Suppressor macrophage treated with lipopolysaccharide for 4 hours (primary cell): ENCODE results near the gene MUC5B.

Source experiments
- DNase-seq: peaks from one replicate; pipeline ENCODE4 v3.0.0-alpha.2; 2020

MUC5B gene

GRCh38 chr11:1302041-1302460 lies 79.2 kb downstream of the MUC5B start:
- DNase-seq = no peak

DNA sequence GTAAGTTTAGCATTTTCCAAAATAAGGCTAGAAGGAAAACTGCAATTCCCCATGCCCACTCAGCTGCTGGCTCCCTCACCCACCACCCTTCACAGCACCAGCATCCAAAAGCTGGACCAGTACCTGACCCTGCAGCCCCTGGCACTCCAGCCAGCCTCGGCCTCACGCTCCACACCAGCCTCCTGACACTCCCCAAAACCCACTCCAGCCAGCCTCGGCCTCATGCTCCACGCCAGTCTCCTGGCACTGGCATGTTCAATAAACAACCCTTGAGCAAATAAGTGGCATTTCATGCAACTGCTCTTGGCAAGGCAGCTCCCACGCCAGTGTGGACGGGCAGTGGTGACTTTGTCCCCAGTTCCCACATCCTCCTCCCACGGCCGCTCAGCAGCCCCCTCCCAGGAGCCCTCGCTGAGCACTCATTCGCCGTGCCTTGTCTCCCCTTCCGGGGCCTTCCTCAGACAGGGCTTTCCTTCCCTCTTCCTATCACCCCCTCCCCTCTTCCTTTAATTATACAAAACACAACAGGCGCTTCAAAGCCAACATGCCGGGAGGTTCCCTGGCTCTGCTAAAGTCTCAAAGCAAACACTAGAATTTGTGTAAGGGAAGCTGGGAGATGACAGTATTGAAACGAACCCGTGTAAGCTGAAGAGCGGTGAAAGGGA lies 79.7 kb downstream of the MUC5B start:
- DNase-seq = no peak

DNA sequence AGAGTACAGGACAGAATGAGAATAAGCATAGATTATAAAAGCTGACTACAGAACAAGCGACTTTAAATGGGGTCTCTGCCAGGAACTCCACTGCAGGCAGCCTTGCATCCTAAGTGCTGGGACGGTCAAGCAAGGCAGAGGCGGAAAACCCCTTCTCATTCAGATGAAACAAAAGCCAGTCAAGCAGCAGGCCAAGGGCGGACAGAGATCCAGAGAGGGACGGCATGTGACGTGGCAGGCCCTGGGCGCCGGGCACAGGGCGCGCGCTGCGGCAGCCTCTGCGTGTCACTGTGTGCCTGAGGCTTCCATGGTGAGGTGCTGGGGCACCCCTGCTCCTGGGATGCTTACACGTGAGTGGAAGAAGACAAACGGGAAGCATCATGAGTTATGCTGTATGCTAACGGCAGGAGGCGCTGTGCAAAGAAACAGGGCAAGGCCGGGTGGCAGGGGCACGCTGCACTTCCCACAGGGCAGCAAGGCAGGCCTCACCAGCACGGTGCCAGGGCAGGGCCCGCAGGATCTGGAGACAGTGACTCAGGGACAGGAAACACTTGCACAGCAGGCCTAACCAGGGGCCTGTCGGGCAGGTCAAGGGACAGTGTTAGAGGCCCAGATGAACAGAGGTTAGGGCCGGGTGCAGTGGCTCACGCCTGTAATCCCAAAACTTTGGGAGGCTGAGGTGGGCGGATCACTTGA lies 80.4 kb downstream of the MUC5B start:
- DNase-seq = peak; percentile 34

DNA sequence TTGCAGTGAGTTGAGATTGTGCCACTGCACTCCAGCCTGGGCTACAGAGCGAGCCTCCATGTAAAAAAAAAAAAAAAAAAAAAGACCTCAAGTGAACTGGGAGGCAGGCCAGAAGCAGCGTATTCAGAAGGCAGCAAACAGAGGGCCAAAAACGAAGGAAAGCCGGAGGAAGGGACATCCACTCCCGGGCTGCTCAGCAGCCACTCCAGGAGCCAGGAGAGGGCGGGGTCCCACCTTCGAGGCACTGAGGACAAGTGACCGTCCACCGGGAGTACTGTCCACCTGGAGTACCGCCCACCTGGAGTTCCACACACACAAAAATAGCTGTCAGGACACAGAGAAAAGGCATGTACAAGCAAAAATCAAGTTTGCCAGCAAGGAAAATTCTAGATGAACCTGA lies 81.1 kb downstream of the MUC5B start:
- no peak for DNase-seq

DNA sequence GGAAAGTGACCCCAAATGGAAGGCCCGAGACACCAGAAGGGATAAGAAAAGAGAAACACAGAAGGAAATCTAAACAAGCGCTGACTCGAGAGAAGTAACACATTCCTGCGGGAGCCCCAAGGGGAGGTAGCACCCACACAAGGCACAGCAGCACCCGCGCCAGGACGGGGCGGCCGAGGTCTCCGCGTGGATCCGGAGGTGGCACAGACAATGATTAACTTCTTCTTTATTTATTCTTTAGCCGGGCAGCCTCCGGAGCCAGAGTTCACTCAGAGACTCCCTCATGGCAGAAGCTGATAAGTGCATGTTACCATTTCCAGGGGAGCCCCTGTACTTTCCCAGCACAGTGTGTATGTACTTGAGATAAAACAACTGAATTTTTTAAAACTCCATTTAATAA lies 81.5 kb downstream of the MUC5B start:
- no peak for DNase-seq

DNA sequence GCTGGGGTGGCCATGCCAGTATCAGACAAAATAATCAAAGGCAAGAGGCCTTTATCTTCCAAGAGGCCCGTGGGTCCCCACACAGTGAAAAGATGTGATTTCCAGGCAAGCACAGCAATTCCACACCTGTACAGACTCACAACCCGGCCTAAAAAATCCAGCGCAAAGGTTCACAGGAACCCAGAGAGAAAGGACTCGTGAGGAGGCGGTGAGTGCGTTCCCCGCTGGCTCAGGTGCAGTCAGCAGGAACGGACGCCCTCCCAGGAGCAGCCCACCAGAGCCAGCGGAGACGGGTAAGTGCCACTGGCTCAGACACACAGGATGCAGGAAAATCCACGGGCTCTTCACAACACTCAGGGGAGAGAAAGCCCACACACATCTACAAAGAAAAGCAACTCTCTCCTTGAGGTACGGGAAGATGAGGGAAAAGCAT lies 82.2 kb downstream of the MUC5B start:
- DNase-seq = no peak

GRCh38 chr11:1305501-1306056 lies 82.7 kb downstream of the MUC5B start:
- DNase-seq = no peak

DNA sequence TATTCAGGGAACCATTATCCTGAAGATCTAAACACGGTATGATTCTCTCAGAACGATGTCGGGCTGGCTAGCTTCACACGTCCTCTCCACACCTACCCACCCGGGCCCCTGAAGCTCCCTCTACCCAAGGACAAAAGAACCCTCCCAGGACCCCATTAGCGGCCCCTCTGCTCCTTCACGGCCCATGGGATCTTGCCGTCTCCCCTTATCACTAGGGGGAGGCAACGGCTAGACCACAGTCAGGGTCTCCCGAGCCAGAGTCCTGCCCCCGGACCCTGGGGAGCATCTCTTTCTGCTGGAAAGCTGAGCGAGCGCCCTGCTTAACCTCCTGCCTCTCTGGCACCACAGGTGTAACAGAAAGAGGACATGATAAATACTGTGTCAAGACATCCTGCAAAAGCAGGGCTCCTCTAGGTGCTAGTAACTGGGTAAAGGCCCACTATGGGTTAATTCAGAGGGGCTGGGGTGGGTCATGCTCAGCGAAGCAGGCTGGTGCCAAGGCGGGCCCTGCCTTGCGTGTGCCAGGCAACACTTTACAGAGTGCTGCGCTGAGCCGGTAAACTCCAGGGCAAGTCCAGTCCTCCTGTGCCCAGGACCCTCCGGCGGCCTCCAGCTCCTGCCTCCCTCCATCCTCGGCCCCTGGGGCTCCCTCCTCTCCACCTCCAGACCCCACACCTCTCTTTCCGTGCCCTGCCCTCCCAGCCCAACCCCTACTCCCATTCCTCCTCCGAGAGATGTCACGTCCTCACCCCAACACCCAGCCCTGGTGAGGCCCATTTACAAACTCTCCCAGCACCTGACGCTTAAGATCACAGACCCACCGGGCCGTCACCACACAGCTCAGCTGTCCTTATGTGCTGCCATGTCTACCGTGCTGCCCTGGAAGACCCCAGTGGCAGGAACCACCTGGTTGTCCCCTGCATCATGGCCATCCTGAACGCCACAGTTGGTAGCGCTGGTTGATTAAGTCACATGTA lies 83.6 kb downstream of the MUC5B start:
- no peak for DNase-seq

DNA sequence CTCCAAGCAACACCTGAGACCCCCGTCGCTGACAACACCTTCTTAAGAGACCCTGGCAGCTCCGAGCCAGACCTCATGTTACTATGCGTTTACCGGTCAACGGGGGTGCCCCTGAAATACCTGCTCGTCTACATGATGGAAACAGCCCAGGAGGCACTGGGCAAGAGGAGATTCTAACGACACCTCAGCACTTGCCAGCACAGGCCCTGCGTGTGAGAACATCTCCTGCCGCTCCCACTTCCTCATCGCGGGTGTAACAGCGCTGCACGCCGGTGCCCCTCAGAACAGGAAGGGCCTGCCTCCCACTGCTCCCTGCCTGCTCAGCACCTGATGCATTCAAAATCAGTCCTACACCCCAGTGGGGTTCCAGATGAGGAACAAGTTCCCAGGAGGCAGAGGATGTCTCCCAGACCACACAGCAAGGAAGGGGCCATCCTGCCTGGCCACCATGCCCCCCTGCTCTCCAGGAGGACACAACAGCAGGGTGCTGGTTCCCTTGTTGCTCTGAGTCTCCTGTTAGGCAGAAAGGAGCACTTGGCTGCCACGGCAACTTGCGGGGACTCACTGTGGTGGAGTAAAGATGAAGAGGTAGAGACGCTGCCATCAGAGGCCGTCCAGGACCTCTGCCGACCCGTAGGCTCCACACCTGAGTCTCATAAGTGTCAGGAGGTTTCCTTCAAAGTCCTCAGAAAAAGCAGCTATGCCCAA lies 84.5 kb downstream of the MUC5B start:
- peak; percentile 61 for DNase-seq

DNA sequence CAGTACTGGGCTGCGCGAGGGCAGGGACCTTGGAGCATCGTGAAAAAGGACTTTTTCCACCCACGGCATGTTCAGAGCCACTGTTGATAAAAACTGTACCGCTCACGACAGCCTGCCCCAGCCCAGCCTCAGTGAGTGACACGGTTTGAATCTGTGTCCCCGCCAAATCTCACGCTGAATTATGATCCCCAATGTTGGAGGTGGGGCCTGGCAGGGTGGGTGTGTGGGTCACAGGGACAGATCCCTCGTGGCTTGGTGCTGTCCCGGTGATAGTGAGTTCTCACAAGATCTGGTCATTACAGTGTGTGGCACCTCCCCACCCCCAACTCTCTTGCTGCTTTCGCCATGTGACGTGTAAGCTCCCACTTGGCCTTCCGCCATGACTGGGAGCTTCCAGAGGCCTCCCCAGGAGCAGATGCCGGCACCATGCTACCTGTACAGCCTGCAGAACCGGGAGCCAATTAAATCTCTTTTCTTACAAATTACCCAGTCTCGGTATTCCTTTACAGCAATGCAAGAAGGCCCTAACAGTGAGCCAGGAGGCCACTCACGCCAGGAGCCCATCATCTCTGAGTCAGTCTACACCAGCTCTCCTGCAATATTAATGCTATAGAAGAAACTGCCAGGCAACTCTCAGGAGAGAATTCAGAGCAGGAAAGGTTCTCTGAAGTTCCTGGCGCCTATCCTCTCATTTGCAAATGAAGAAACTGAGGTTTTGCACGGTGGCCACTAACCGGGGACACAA lies 85.3 kb downstream of the MUC5B start:
- DNase-seq = no peak

DNA sequence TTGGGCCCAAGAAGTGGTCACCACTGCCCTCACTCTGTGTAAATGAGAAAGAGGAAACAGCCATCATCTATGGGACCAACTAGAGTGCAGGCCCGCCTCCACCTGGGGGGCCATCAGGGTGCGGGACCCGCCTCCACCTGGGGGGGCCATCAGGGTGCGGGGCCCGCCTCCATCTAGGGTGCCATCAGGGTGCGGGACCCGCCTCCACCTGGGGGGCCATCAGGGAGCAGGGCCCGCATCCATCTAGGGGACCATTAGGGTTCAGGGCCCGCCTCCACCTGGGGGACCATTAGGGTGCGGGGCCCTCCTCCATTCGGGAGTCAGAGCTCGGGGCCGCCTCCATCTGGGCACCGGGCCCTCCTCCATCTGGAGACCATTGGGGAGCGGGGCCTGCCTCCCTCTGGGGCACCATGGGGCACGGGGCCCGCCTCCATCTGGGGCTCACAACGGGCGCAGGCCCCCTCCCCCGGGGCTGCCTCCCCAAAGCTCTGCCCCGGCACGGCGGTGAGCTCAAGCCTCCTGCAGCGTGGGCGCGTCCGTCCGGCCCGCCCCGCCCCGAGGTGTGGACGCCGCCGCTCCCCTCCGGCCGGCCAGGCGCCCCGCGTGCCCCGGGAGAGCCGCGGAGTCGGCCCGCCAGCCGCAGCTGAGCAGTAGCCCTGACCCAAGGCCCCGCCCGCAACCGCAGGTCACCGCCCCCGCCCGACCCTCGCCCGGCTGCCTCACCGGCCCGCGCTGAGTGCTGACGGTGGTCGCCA lies 86.1 kb downstream of the MUC5B start:
- DNase-seq = no peak

DNA sequence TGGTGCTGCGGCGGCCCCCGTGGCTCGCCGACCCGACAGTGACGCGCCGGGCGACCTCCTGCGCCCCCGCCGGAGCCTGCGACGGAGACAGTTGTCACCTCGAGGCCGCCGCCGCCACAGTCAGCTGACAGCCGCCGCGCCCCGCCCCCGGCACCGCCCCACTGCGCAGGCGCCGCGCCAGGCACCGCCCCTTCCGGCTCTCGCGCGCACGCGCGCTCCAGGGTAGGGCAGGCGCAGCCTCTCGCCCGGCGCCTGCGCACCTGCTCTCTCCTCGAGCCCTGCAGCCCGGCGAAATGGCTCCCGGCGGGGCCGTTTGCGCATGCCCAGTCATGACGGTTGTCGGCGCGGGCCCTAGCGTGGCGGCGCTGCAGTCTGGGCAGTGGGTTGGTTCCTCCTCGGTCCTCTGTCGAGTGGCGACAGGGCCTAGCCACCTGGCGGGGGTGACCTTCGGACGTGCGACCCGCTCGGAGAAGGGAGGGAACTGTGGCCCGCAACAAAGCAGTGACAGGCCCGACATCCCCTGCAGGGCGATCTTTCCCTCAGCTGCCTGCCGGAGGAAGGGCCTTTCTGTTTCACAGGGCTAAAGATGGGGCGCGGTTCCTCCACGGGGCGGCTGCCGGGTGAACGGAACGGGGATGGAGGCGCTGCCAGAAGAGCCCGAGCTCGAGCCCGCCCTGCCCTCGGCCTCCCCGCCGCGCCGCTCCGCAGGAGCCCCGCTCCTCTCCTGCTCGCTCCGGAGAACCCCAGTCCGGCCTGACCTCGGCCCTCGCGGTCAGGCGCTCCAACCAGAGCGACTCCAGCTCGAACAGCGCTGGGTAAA lies 86.8 kb downstream of the MUC5B start, which contains the start of gene TOLLIP:
Gene TOLLIP (minus strand): TSS at position 135 of the 820 bp plus-strand sequence. CDS start 134 bp downstream, at position 1.
- DNase-seq = peak; percentile 99

- no peak for DNase-seq
These were observed 87.4 kb downstream of the MUC5B start for GRCh38 chr11:1310318-1310687.

DNA sequence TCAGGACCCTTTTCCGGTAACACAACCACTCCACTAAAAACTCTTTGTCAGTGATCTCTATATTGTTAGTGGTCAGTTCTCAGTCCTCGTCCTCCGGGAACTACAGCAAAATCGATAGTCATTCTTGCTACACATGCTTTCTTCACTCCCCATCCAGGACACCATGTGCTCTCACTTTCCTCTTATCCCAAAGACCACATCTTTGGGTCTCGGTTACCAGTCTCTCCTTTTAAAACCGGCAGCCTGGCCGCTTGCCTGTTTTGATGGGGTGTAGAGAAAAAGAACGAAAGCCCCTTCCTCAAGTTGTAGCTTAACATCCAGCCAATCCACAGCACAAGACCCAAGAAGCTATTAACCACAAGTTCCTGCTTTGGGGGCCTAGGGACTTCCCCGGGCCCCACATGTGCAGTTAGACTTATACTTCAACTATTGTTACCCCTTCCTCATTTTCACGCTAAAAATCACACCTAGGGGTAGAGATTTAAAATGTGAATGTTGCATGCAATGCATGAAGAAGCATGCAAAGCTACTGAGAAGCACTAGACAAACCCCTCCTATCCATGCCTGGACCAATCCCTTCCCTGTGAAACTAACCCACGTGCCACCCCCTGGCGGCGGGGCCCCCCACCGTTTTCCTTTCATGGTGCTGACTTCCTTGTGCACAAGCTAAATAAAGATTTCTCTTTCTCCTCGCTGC lies 88.1 kb downstream of the MUC5B start:
- DNase-seq = peak; percentile 28
